Ovary (tissue), 3 donors: ENCODE results near the gene KCNAB1.

Experiments used
- POLR2A ChIP-seq: fragments of 450-650 bp; IDR thresholded peaks from one replicate; pipeline ENCODE4 v1.6.1; 2017; ENCODE audit warnings: antibody characterized with exemption, mild to moderate bottlenecking, moderate library complexity
- TF ChIP-seq, protein P1 (sequence below), 3 donors: fragments of 450-650 bp in 2 of 3; fragments of 200-600 bp in 1 of 3; IDR thresholded peaks; one replicate each; pipeline versions ENCODE4 v1.5.1 to v1.8.0; 2016 to 2022; ENCODE audit warnings: antibody characterized with exemption in 3 of 3, mild to moderate bottlenecking in 1 of 3
- donor health status: DM: no; HTN: no; CAD: no.

DNA sequence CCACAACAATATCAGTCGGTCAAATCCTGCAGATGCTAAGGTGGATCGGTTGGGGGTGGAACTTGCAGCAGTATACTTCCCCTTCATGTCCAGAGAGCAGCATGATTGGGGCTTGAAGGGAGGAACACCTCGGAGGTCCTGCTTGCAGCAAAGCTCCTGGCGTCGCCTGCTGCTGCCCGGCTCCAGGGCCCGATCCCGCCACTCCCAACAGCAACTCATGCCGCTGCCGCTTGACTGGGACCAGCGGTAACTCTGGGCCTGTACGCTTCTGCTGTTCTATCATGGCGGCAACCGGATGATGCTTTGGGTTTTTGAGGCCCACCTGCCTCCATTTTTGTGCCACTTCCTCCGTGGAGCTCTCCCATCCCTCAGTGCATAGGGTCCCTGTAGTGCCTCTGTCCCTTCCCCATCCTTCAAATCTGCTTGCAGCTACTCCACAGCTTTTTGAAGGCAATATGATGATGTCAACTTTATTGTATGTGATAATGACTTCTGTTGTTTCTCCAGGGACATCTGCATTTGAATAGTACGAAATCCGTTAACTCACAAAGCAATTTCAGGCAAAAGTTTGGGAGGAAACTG is 56.3 kb downstream of the KCNAB1 start:
- TF ChIP-seq, protein P1, sequence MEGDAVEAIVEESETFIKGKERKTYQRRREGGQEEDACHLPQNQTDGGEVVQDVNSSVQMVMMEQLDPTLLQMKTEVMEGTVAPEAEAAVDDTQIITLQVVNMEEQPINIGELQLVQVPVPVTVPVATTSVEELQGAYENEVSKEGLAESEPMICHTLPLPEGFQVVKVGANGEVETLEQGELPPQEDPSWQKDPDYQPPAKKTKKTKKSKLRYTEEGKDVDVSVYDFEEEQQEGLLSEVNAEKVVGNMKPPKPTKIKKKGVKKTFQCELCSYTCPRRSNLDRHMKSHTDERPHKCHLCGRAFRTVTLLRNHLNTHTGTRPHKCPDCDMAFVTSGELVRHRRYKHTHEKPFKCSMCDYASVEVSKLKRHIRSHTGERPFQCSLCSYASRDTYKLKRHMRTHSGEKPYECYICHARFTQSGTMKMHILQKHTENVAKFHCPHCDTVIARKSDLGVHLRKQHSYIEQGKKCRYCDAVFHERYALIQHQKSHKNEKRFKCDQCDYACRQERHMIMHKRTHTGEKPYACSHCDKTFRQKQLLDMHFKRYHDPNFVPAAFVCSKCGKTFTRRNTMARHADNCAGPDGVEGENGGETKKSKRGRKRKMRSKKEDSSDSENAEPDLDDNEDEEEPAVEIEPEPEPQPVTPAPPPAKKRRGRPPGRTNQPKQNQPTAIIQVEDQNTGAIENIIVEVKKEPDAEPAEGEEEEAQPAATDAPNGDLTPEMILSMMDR (IDR thresholded peaks at IDR 0.05) = no peak
- TF ChIP-seq POLR2A = no peak
